Uterus (tissue), 4 donors: Measurements from ENCODE around the gene SETBP1. TPM values are rescaled to one million over a fixed set of nuclear protein-coding genes. Genes with fewer than 3 reads are reported as not detected.

Experiments used
- DNase-seq, 2 donors: peaks; one replicate each; pipeline ENCODE4 v3.0.0-alpha.2; 2019 to 2020
- H3K27ac ChIP-seq, 2 donors: fragments of 200-600 bp; sonication (generic); 1 replicate in 1 of 2; 2 replicates in 1 of 2; pipeline ENCODE4 v1.5.1; 2016 to 2018
- H3K27me3 ChIP-seq, 2 donors: fragments of 200-600 bp; sonication (generic); one replicate each; pipeline ENCODE4 v1.5.1; 2018 to 2019; ENCODE audit warnings: control low read depth in 1 of 2
- H3K36me3 ChIP-seq, 2 donors: fragments of 200-600 bp; sonication (generic); one replicate each; pipeline ENCODE4 v1.5.1; 2019; ENCODE audit warnings: control low read depth in 1 of 2
- H3K4me1 ChIP-seq, 2 donors: fragments of 200-600 bp; sonication (generic); one replicate each; pipeline ENCODE4 v1.5.1; 2018 to 2019; ENCODE audit warnings: control low read depth in 1 of 2
- H3K4me3 ChIP-seq, 2 donors: fragments of 200-600 bp; sonication (generic); 1 replicate in 1 of 2; 2 replicates in 1 of 2; pipeline ENCODE4 v1.5.1; 2018 to 2019; ENCODE audit warnings: mild to moderate bottlenecking in 1 of 2
- H3K9me3 ChIP-seq, 2 donors: fragments of 200-600 bp; sonication (generic); one replicate each; pipeline ENCODE4 v1.5.1; 2019; ENCODE audit warnings: control low read depth in 1 of 2
- POLR2A ChIP-seq, 2 donors: fragments of 450-650 bp; IDR thresholded peaks; one replicate each; pipeline ENCODE4 v1.6.1; 2016; ENCODE audit warnings: antibody characterized with exemption in 2 of 2, mild to moderate bottlenecking in 1 of 2, moderate library complexity in 1 of 2
- intact Hi-C: fragments of 100-400 bp; cut with DNase I; formaldehyde crosslinking; loops from one replicate; pipeline ENCODE4 v1.15.1; 2023; ENCODE audit warnings: low total_unique reads
- total RNA-seq, 4 donors: library from RNA; depleted of rRNA in 3 of 4; stranded (reverse); fragments of >200 nt in 3 of 4; gene quantifications; one replicate each; pipeline versions ENCODE4 v1.1.0 to v1.2.4, GENCODE V29; 2014 to 2023
- TF ChIP-seq, protein P1 (sequence below), 4 experiments: fragments of 200-600 bp in 2 of 4; fragments of 450-650 bp in 2 of 4; sonication (generic) in 2 of 4; IDR thresholded peaks; one replicate each; pipeline ENCODE4 v1.5.1; 2016 to 2019; ENCODE audit warnings: antibody characterized with exemption in 4 of 4, mild to moderate bottlenecking in 2 of 4, moderate library complexity in 1 of 4
- donor health status: DM: yes; HTN: yes; CAD: no.

SETBP1 gene
- total RNA-seq, 4 donors from 2014 or later, result 16.8 to 74.0 (median 36.9) TPM

DNA sequence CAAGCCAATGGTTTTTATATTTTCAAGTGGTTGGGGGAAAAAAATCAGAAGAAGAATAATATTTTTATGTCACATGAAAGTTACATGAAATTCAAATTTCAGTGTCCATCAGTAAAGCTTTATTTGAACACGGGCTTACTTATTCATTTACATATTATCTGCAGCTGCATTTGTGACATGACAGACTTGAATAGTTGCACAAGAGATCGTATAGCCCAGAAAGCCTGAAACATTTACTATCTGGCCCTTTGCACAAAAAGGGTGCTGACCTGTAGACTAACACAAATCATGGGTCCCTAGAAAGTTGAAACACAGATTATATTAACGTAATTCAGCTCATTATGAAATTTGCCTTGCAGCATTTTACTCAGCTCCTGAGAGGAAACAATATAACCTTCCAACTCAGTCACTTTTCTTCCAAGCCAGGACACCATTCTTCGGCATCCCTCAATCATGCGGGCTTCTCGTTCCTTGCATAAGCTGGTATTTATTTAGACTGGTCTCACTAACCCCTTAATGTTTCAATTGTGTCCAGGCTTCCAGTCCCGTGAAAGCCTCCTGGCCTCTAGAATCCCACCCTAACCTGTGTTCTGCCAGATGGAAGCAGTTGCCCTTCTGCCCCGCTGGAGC, 402.7 kb downstream of the SETBP1 start:
- DNase-seq, result no peak
- Histone ChIP-seq H3K9me3 (no peaks in the 10 kb centered on the region), H3K4me3 (no peak overlapping the region), H3K27ac (no peak overlapping the region), H3K36me3 (no peaks in the 10 kb centered on the region), H3K27me3 (no peaks in the 10 kb centered on the region), H3K4me1 (no peaks in the 10 kb centered on the region)
- TF ChIP-seq, protein P1, sequence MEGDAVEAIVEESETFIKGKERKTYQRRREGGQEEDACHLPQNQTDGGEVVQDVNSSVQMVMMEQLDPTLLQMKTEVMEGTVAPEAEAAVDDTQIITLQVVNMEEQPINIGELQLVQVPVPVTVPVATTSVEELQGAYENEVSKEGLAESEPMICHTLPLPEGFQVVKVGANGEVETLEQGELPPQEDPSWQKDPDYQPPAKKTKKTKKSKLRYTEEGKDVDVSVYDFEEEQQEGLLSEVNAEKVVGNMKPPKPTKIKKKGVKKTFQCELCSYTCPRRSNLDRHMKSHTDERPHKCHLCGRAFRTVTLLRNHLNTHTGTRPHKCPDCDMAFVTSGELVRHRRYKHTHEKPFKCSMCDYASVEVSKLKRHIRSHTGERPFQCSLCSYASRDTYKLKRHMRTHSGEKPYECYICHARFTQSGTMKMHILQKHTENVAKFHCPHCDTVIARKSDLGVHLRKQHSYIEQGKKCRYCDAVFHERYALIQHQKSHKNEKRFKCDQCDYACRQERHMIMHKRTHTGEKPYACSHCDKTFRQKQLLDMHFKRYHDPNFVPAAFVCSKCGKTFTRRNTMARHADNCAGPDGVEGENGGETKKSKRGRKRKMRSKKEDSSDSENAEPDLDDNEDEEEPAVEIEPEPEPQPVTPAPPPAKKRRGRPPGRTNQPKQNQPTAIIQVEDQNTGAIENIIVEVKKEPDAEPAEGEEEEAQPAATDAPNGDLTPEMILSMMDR (IDR thresholded peaks at IDR 0.05), result no peak
- TF ChIP-seq POLR2A (IDR thresholded peaks at IDR 0.05), result no peak
- intact Hi-C loops, result no loop called here

DNA sequence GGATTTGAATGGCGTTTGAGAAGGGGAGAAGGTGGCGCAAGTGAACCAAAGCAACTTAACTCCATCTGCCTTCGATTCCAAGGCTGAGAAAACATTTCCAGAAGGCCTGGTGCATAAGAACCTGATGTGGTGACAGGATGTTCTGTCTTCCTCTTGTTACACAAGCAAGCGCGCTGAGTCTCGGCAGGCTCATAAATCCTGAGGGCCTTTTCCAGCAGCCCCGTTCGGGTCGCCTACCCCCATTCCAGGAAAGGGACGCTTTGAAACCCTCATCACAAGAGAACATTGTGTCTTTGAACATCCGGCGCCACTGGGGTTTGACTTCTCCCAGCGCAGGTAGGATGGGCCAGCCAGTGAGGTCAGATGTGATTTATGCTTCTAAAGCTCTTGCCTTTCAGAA, 403.5 kb downstream of the SETBP1 start:
- H3K4me3 ChIP-seq, result no peak overlapping the region
- no peaks in the 10 kb centered on the region for H3K9me3 ChIP-seq
- TF ChIP-seq, protein P1 (IDR thresholded peaks at IDR 0.05), result no peak
- TF ChIP-seq POLR2A (IDR thresholded peaks at IDR 0.05), result no peak
- DNase-seq, result peak in 1 of 2 donors; percentile 51
- H3K36me3 ChIP-seq, result no peaks in the 10 kb centered on the region
- H3K4me1 ChIP-seq, result no peaks in the 10 kb centered on the region
- intact Hi-C loops, result no loop called here
- H3K27ac ChIP-seq, result no peak overlapping the region
- no peaks in the 10 kb centered on the region for H3K27me3 ChIP-seq

DNA sequence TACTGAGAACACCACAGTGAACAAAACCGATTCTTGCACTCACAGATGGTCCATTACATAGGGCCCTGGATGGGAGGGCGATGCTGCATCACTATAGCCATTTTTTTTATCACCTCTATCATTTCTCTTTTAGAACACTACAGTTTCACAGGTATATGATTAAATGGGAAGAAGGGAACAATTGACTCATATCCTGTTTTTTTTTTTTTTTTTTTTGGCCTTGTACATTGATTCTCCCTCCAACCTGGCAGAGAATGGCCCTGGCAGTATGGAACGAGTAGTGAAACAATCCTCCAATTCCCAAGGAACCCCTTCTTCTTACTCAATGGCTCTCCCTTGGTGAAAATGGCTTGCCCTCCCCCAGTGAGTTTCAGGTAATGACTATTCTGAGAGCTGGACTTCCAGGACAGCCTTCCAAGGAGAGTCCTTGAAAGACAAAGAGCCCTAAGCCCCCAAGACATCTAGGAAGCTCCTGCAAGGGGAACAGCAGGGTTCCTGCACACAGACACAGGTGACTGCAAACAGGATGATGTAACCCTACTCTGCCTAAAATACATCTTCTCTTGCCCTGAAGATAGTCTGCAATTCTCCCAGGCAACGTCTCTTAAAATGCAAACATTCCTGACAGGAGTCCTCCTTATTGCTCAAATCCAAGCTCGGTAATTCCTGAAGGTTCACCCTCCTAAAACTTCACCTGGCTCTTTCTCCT, 405.4 kb downstream of the SETBP1 start:
- no peak overlapping the region for H3K4me3 ChIP-seq
- no peak for DNase-seq
- no peaks in the 10 kb centered on the region for H3K9me3 ChIP-seq
- no peaks in the 10 kb centered on the region for H3K4me1 ChIP-seq
- no peaks in the 10 kb centered on the region for H3K27me3 ChIP-seq
- H3K36me3 ChIP-seq, result no peaks in the 10 kb centered on the region
- TF ChIP-seq POLR2A (IDR thresholded peaks at IDR 0.05), result no peak
- TF ChIP-seq, protein P1 (IDR thresholded peaks at IDR 0.05), result no peak
- no peak overlapping the region for H3K27ac ChIP-seq
- intact Hi-C loops, result no loop called here

DNA sequence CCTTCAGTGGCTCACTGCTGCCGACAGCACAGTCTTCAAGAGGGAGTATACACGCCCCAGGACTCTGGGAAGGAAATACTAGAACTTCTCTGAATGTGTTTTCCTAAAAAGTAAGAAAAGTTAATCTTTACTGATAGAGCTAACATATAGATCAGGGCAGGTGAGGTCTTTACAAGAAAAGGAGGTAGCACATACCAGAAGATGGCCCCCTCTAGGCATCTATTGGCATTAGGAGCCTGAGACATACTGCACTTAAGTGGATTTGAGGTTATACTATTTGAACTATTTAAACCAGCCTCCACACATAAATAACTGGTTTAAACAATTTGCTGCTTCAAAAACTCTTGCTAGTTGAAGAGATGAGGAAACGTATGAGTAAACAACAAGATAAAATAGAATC, 406.1 kb downstream of the SETBP1 start:
- Histone ChIP-seq H3K27ac (no peak overlapping the region), H3K9me3 (no peaks in the 10 kb centered on the region), H3K27me3 (no peaks in the 10 kb centered on the region), H3K4me1 (no peaks in the 10 kb centered on the region), H3K4me3 (no peak overlapping the region), H3K36me3 (no peaks in the 10 kb centered on the region)
- intact Hi-C loops, result no loop called here
- no peak for TF ChIP-seq POLR2A (IDR thresholded peaks at IDR 0.05)
- TF ChIP-seq, protein P1 (IDR thresholded peaks at IDR 0.05), result no peak
- no peak for DNase-seq

DNA sequence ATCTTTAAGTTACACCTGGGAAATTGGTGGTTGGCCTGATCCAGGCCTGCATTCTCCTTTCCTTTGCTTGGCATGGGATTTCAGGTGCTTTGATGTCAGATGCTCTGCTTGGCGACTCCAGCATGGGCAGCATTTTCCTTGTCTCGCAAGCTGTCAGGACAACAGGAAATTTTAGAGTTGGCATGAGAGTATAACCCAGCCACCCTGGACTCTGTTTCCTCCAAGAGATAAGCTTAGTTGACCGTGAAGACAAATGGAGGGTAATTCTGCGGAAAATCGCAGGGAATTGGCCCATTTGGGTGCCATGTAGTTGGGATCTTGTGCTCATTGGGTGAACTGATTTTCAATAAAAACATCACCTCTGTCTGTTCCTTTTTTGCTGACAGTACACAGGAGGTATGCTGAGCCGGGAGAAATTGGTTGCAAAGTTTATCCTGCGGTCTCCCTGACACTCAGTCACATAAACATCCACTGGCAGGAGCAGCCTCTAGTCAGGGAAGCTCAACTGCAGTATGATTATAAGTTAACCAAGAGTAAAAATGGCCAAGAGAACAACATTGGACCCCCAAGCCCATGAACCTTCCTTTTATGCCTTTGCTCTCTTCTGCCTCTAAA, 409.9 kb downstream of the SETBP1 start:
- H3K9me3 ChIP-seq, result no peaks in the 10 kb centered on the region
- H3K27ac ChIP-seq, result no peak overlapping the region
- DNase-seq, result no peak
- H3K36me3 ChIP-seq, result no peaks in the 10 kb centered on the region
- no peak overlapping the region for H3K4me3 ChIP-seq
- no peaks in the 10 kb centered on the region for H3K27me3 ChIP-seq
- no peaks in the 10 kb centered on the region for H3K4me1 ChIP-seq
- TF ChIP-seq, protein P1 (IDR thresholded peaks at IDR 0.05), result no peak
- TF ChIP-seq POLR2A (IDR thresholded peaks at IDR 0.05), result no peak
- intact Hi-C loops, result no loop called here
